T-cell (primary cell): Measurements from ENCODE around the gene GRIN2C. TPM values are rescaled to one million over a fixed set of nuclear protein-coding genes. Genes with fewer than 3 reads are reported as not detected.
"Not testable (repeated sequence)": the region's sequence is repeated elsewhere in the genome, so short reads cannot be mapped to it uniquely, and the experiment has no call there.

Source experiments
- ATAC-seq, 4 experiments: fragments of 200-7000 bp in 3 of 4; fragments of 150-1000 bp in 1 of 4; cut with Tn5 transposase; replicated peaks in 1 of 4; 1 replicate in 3 of 4; 2 replicates in 1 of 4; pipeline ENCODE4 v1.10.0; 2021; ENCODE audit warnings: moderate library complexity in 3 of 4, mild to moderate bottlenecking in 2 of 4, moderate number of reproducible peaks in 1 of 4
- CTCF ChIA-PET, 2 donors: fragments of 300-600 bp; sonication (Branson Sonifier 250); formaldehyde crosslinking; loops; one replicate each; lab custom pipeline; 2022; ENCODE audit warnings: antibody characterized with exemption in 2 of 2; lab: Charles Lee
- POLR2A ChIA-PET, 2 donors: fragments of 300-600 bp; sonication (Branson Sonifier 250); formaldehyde crosslinking; loops; one replicate each; lab custom pipeline; 2022; ENCODE audit warnings: antibody characterized with exemption in 2 of 2; lab: Charles Lee
- DNase-seq, 35 experiments: peaks; one replicate each; pipeline versions ENCODE4 v3.0.0 to v3.0.0-alpha.2; 2013 to 2023
- H3K27ac ChIP-seq: one replicate; pipeline ENCODE4 v1.5.1; 2013; ENCODE audit warnings: low read length
- H3K27me3 ChIP-seq, 2 experiments: replicated peaks in 1 of 2; 1 replicate in 1 of 2; 2 replicates in 1 of 2; pipeline versions ENCODE4 v1.6.1 to v1.7.0; 2013; ENCODE audit warnings: low read length in 1 of 2, mixed read lengths in 1 of 2; ENCODE audit not compliant: control insufficient read depth in 2 of 2, insufficient read depth in 2 of 2; ENCODE audit errors: extremely low read depth in 1 of 2
- H3K36me3 ChIP-seq, 2 donors: 1 replicate in 1 of 2; 2 replicates in 1 of 2; pipeline versions ENCODE4 v1.6.1 to v1.7.0; 2013; ENCODE audit warnings: low read length in 1 of 2; ENCODE audit not compliant: control insufficient read depth in 2 of 2, insufficient read depth in 1 of 2; ENCODE audit errors: extremely low read depth in 1 of 2
- H3K4me1 ChIP-seq, 2 experiments: 1 replicate in 1 of 2; 2 replicates in 1 of 2; pipeline versions ENCODE4 v1.6.1 to v1.7.0; 2013; ENCODE audit warnings: low read length in 2 of 2, mixed read lengths in 1 of 2; ENCODE audit not compliant: insufficient read depth in 2 of 2, control insufficient read depth in 1 of 2; ENCODE audit errors: extremely low read depth in 1 of 2
- H3K4me3 ChIP-seq, 2 donors: 1 replicate in 1 of 2; 2 replicates in 1 of 2; pipeline versions ENCODE4 v1.5.1 to v1.7.0; 2013; ENCODE audit warnings: mild to moderate bottlenecking in 2 of 2, low read length in 1 of 2, moderate library complexity in 1 of 2; ENCODE audit not compliant: control insufficient read depth in 1 of 2; ENCODE audit errors: extremely low read depth in 1 of 2
- H3K9me3 ChIP-seq: 2 replicates; pipeline ENCODE4 v1.7.0; 2013
- H3K27ac Mint-ChIP-seq, 2 donors: one replicate each; pipeline ENCODE4 v1.8.0; 2020 to 2021; ENCODE audit warnings: mild to moderate bottlenecking in 2 of 2, mixed read lengths in 2 of 2
- H3K27me3 Mint-ChIP-seq, 2 donors: one replicate each; pipeline ENCODE4 v1.8.0; 2021 to 2022; ENCODE audit warnings: mixed read lengths in 2 of 2
- H3K36me3 Mint-ChIP-seq: one replicate; pipeline ENCODE4 v1.8.0; 2021; ENCODE audit warnings: mixed read lengths
- H3K4me1 Mint-ChIP-seq, 3 donors: one replicate each; pipeline ENCODE4 v1.8.0; 2020 to 2022; ENCODE audit warnings: mixed read lengths in 3 of 3, mild to moderate bottlenecking in 1 of 3
- H3K4me3 Mint-ChIP-seq, 3 donors: one replicate each; pipeline ENCODE4 v1.8.0; 2020 to 2022; ENCODE audit warnings: mild to moderate bottlenecking in 3 of 3, mixed read lengths in 3 of 3, moderate library complexity in 3 of 3
- H3K9me3 Mint-ChIP-seq, 3 donors: one replicate each; pipeline ENCODE4 v1.8.0; 2020 to 2022; ENCODE audit warnings: mixed read lengths in 3 of 3
- WGBS: methylation state at CpG from one replicate; pipeline ENCODE4 v1.1.5; 2013; ENCODE audit warnings: missing lambda C conversion rate; ENCODE audit not compliant: insufficient coverage; 5-methylcytosine and 5-hydroxymethylcytosine counted together
- total RNA-seq, 35 experiments: library from RNA in 6 of 35; stranded (reverse) in 6 of 35; fragments of 120-200 nt in 1 of 35; gene quantifications; one replicate each; pipeline versions ENCODE4 v1.2.1 to v1.2.4 and lab custom pipeline; 2013 to 2026

The GRIN2C gene
- total RNA-seq, 5 donors from 2014 or later (not counting 1 experiment from before 2014, with no cell fraction given) = not detected

GRCh38 chr17:74871356-74872076 is 11.8 kb upstream of the GRIN2C start:
- H3K9me3 ChIP-seq = no peaks in the 10 kb centered on the region
- no peak for DNase-seq
- H3K27ac Mint-ChIP-seq = no peak overlapping the region
- peak overlapping the region; percentile 80 to 92 (median 88) for H3K4me3 Mint-ChIP-seq
- no peaks in the 10 kb centered on the region for H3K27me3 Mint-ChIP-seq
- no peaks in the 10 kb centered on the region for H3K27me3 ChIP-seq
- H3K36me3 ChIP-seq = peaks cover 0 to 2% of the 10 kb centered on the region in 2 donors
- H3K9me3 Mint-ChIP-seq = no peaks in the 10 kb centered on the region
- no peak overlapping the region for H3K4me3 ChIP-seq
- WGBS = 87% methylated on average over 4 of the region's 11 CpGs
- H3K4me1 ChIP-seq = peaks cover 4 to 21% of the 10 kb centered on the region in 2 experiments
- ATAC-seq = no peak
- CTCF ChIA-PET = interaction anchor here (0.9 to 2.2 kb wide), 2 partner anchors 97 to 134 kb away, joined by 5 to 7 read pairs; partner anchors contain the start of gene RAB37 (in 1 of the 2)
- peaks cover 5% of the 10 kb centered on the region for H3K36me3 Mint-ChIP-seq
- no peak overlapping the region for H3K27ac ChIP-seq
- peaks cover 16 to 30% (median 23%) of the 10 kb centered on the region in 3 donors for H3K4me1 Mint-ChIP-seq
- POLR2A ChIA-PET = no interaction called here

- no peak overlapping the region for H3K27ac ChIP-seq
- H3K36me3 ChIP-seq = peaks cover 0 to 2% of the 10 kb centered on the region in 2 donors
- no peaks in the 10 kb centered on the region for H3K9me3 ChIP-seq
- WGBS = 100% methylated on average over 1 of the region's 3 CpGs
- ChIA-PET POLR2A (no interaction called here), CTCF (interaction anchor here (0.6 to 0.9 kb wide), 3 partner anchors 77 to 96 kb away, joined by 3 to 5 read pairs (median 4); no protein-coding TSS in a partner anchor)
- peaks cover 4 to 21% of the 10 kb centered on the region in 2 experiments for H3K4me1 ChIP-seq
- no peaks in the 10 kb centered on the region for H3K27me3 ChIP-seq
- H3K4me1 Mint-ChIP-seq = peaks cover 16 to 30% (median 23%) of the 10 kb centered on the region in 3 donors
- peaks cover 5% of the 10 kb centered on the region for H3K36me3 Mint-ChIP-seq
- H3K4me3 ChIP-seq = no peak overlapping the region
- ATAC-seq = no peak
- H3K9me3 Mint-ChIP-seq = no peaks in the 10 kb centered on the region
- no peak overlapping the region for H3K27ac Mint-ChIP-seq
- H3K4me3 Mint-ChIP-seq = no peak overlapping the region
- no peak for DNase-seq
- H3K27me3 Mint-ChIP-seq = no peaks in the 10 kb centered on the region
Measured at GRCh38 chr17:74870512-74870911, 10.8 kb upstream of the GRIN2C start.

DNA sequence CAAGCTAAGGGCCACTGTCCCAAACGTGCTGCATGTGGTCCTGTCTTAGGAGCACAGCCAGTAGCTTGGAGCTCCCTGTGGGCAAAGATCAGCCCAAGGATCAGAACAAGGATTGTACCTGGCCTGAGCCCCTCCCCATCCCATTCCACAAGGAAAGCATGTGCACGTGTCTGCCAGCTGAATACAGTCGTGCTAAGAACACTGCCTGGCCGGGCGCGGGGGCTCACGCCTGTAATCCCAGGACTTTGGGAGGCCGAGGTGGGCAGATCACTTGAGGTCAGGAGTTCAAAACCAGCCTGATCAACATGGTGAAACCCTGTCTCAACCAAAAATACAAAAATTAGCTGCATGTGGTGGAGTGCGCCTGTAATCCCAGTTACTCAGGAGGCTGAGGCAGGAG is 10.3 kb upstream of the GRIN2C start:
- WGBS = 91% methylated on average over 8 of the region's 9 CpGs
- H3K9me3 Mint-ChIP-seq, H3K27me3 ChIP-seq, H3K27ac Mint-ChIP-seq, H3K9me3 ChIP-seq, H3K27me3 Mint-ChIP-seq, POLR2A ChIA-PET, ATAC-seq, H3K36me3 ChIP-seq, H3K4me3 ChIP-seq, H3K27ac ChIP-seq, H3K4me3 Mint-ChIP-seq, DNase-seq, H3K36me3 Mint-ChIP-seq: not testable (repeated sequence)
- CTCF ChIA-PET = interaction anchor here (0.5 to 0.7 kb wide), 3 partner anchors 76 to 212 kb away, joined by 3 to 4 read pairs (median 3); no protein-coding TSS in a partner anchor
- peaks cover 4 to 21% of the 10 kb centered on the region in 2 experiments for H3K4me1 ChIP-seq
- peaks cover 17 to 34% (median 25%) of the 10 kb centered on the region in 3 donors for H3K4me1 Mint-ChIP-seq

- Histone ChIP-seq H3K36me3 (peaks cover 0 to 2% of the 10 kb centered on the region in 2 donors), H3K27ac (no peak overlapping the region), H3K9me3 (no peaks in the 10 kb centered on the region), H3K4me1 (peaks cover 4 to 26% of the 10 kb centered on the region in 2 experiments), H3K4me3 (no peak overlapping the region), H3K27me3 (peaks cover 0 to 5% of the 10 kb centered on the region in 2 experiments)
- Mint-ChIP-seq H3K27me3 (no peaks in the 10 kb centered on the region), H3K4me3 (no peak overlapping the region), H3K4me1 (peaks cover 18 to 36% (median 26%) of the 10 kb centered on the region in 3 donors), H3K36me3 (peaks cover 5% of the 10 kb centered on the region), H3K9me3 (no peaks in the 10 kb centered on the region), H3K27ac (no peak overlapping the region)
- WGBS = 89% methylated on average over 6 of the region's 6 CpGs
- DNase-seq = no peak
- ChIA-PET CTCF (interaction anchor here in 1 of 2 donors (0.5 kb wide), 1 partner anchor 879 kb away, joined by 12 read pairs; no protein-coding TSS in a partner anchor), POLR2A (no interaction called here)
- ATAC-seq = no peak
Measured at GRCh38 chr17:74868908-74869255, 9.2 kb upstream of the GRIN2C start.

GRCh38 chr17:74868251-74868907 is 8.7 kb upstream of the GRIN2C start:
- peaks cover 4 to 21% of the 10 kb centered on the region in 2 experiments for H3K4me1 ChIP-seq
- H3K27ac ChIP-seq = no peak overlapping the region
- Mint-ChIP-seq H3K27ac (no peak overlapping the region), H3K4me1 (peaks cover 15 to 31% (median 23%) of the 10 kb centered on the region in 3 donors), H3K27me3 (no peaks in the 10 kb centered on the region), H3K4me3 (no peak overlapping the region), H3K9me3 (no peaks in the 10 kb centered on the region), H3K36me3 (peaks cover 5% of the 10 kb centered on the region)
- POLR2A ChIA-PET = no interaction called here
- peaks cover 0 to 2% of the 10 kb centered on the region in 2 donors for H3K36me3 ChIP-seq
- WGBS = 91% methylated on average over 12 of the region's 12 CpGs
- no peaks in the 10 kb centered on the region for H3K9me3 ChIP-seq
- no peak for ATAC-seq
- DNase-seq = no peak
- CTCF ChIA-PET = interaction anchor here in 1 of 2 donors (0.5 kb wide), 1 partner anchor 879 kb away, joined by 12 read pairs; no protein-coding TSS in a partner anchor
- peaks cover 0 to 5% of the 10 kb centered on the region in 2 experiments for H3K27me3 ChIP-seq
- no peak overlapping the region for H3K4me3 ChIP-seq

DNA sequence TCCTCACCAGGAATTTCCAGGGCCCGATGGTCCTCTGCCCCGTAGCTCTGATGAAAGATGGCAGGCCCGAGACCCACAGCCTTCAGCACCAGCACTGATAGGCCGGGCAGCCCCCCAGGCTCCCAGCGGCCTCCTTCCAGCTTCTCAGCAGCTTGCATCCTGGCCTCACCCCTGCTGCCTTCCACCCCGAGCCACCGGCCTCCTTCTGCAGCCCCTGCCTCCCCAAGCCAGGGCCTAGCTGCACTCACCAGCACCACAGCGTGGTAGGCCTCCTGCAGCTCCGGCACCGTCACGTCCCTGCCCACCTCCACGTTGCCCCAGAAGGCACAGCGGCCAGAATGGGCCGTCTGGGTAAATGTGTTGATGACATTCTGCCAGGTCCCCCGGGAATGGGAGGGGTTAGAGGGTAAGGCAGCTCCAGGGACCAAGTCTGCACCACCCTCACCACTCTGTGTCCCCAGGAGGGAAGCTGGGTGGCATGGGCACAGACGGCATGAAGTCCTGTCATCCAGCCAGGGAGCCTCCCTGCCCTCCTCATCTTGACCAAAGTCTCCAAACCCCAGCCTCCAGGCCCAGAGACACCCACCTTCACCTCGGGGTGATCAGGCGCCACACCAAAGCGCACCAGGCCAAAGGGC is 6.6 kb upstream of the GRIN2C start:
- peaks cover 0 to 2% of the 10 kb centered on the region in 2 donors for H3K36me3 ChIP-seq
- H3K27me3 ChIP-seq = peaks cover 0 to 23% of the 10 kb centered on the region in 2 experiments
- H3K27me3 Mint-ChIP-seq = peaks cover 4 to 9% of the 10 kb centered on the region in 2 donors
- H3K4me1 Mint-ChIP-seq = peaks cover 13 to 20% (median 17%) of the 10 kb centered on the region in 3 donors
- no peaks in the 10 kb centered on the region for H3K9me3 Mint-ChIP-seq
- CTCF ChIA-PET = interaction anchor here (1.2 to 1.9 kb wide), 2 partner anchors 75 to 104 kb away, joined by 4 to 5 read pairs; no protein-coding TSS in a partner anchor
- no peak overlapping the region for H3K4me3 ChIP-seq
- no peak overlapping the region for H3K27ac Mint-ChIP-seq
- no peak for DNase-seq
- POLR2A ChIA-PET = no interaction called here
- H3K36me3 Mint-ChIP-seq = peaks cover 5% of the 10 kb centered on the region
- WGBS = 97% methylated on average over 11 of the region's 19 CpGs
- no peak overlapping the region for H3K27ac ChIP-seq
- no peak for ATAC-seq
- peaks cover 2 to 13% of the 10 kb centered on the region in 2 experiments for H3K4me1 ChIP-seq
- H3K9me3 ChIP-seq = no peaks in the 10 kb centered on the region
- no peak overlapping the region for H3K4me3 Mint-ChIP-seq
